OCI-LY1 (cell line): ENCODE measurements around the gene PDZD7.

Source experiments
- H2AFZ ChIP-seq: fragments of 200-600 bp; sonication (generic), shearing (Covaris generic); 2 replicates; pipeline ENCODE4 v1.6.0; 2014; ENCODE audit warnings: antibody characterized with exemption, mild to moderate bottlenecking, low read length
- H3F3A ChIP-seq: fragments of 200-600 bp; sonication (generic), shearing (Covaris generic); 2 replicates; pipeline ENCODE4 v1.6.0; 2014; ENCODE audit warnings: mild to moderate bottlenecking, antibody characterized with exemption, low read length, moderate library complexity; ENCODE audit not compliant: insufficient read depth
- H3K27ac ChIP-seq: fragments of 200-600 bp; sonication (generic); 2 replicates; pipeline ENCODE4 v1.5.1; 2014; ENCODE audit warnings: low read length, mixed run types, mild to moderate bottlenecking, low read depth; ENCODE audit not compliant: poor library complexity, severe bottlenecking
- H3K27me3 ChIP-seq: fragments of 200-600 bp; sonication (generic); 2 replicates; pipeline ENCODE4 v1.6.0; 2014; ENCODE audit warnings: antibody characterized with exemption, mild to moderate bottlenecking, low read length, moderate library complexity; ENCODE audit not compliant: insufficient read depth
- H3K36me3 ChIP-seq: fragments of 200-600 bp; sonication (generic); 2 replicates; pipeline ENCODE4 v1.6.1; 2014; ENCODE audit warnings: mild to moderate bottlenecking, antibody characterized with exemption, low read length, moderate library complexity, mixed read lengths; ENCODE audit not compliant: insufficient read depth
- H3K4me1 ChIP-seq: fragments of 200-600 bp; sonication (generic); 2 replicates; pipeline ENCODE4 v1.5.1; 2014; ENCODE audit warnings: mild to moderate bottlenecking, low read length, moderate library complexity; ENCODE audit not compliant: insufficient read depth, severe bottlenecking
- H3K4me2 ChIP-seq: fragments of 200-600 bp; sonication (generic), shearing (Covaris generic); 2 replicates; pipeline ENCODE4 v1.6.1; 2014; ENCODE audit warnings: low read length
- H3K4me3 ChIP-seq: fragments of 200-600 bp; sonication (generic); 2 replicates; pipeline ENCODE4 v1.5.1; 2014; ENCODE audit warnings: low read length, low read depth, mild to moderate bottlenecking, mixed read lengths; ENCODE audit not compliant: poor library complexity, severe bottlenecking
- H3K79me2 ChIP-seq: fragments of 200-600 bp; shearing (Covaris generic); 2 replicates; pipeline ENCODE4 v1.6.1; 2016; ENCODE audit warnings: mixed run types, low read length, mixed read lengths; ENCODE audit not compliant: insufficient read depth
- H3K9ac ChIP-seq: fragments of 200-600 bp; sonication (generic), shearing (Covaris generic); 2 replicates; pipeline ENCODE4 v1.6.1; 2014; ENCODE audit warnings: mild to moderate bottlenecking, low read length, mixed read lengths
- H3K9me2 ChIP-seq: fragments of 200-600 bp; sonication (generic), shearing (Covaris generic); 2 replicates; pipeline ENCODE4 v1.6.1; 2014; ENCODE audit warnings: low read depth, mild to moderate bottlenecking, low read length, mixed read lengths
- H3K9me3 ChIP-seq: fragments of 200-600 bp; shearing (Covaris generic); 2 replicates; pipeline ENCODE4 v1.6.1; 2014; ENCODE audit warnings: low read length, mixed read lengths
- H4K20me1 ChIP-seq: fragments of 200-600 bp; sonication (generic), shearing (Covaris generic); 2 replicates; pipeline ENCODE4 v1.6.0; 2016; ENCODE audit warnings: mild to moderate bottlenecking, low read length; ENCODE audit not compliant: insufficient read depth
- EZH2 ChIP-seq: fragments of 200-600 bp; sonication (generic), shearing (Covaris generic); IDR thresholded peaks from 2 replicates; pipeline ENCODE4 v1.8.0; 2017; ENCODE audit warnings: borderline replicate concordance, mixed run types, mild to moderate bottlenecking, antibody characterized with exemption, low read length, moderate library complexity, mixed read lengths
- TF ChIP-seq, protein P1 (sequence below): fragments of 200-600 bp; sonication (generic), shearing (Covaris generic); IDR thresholded peaks from 2 replicates; pipeline ENCODE4 v1.5.1; 2017; ENCODE audit warnings: mild to moderate bottlenecking, antibody characterized with exemption, low read length, moderate library complexity, mixed read lengths

The PDZD7 gene

DNA sequence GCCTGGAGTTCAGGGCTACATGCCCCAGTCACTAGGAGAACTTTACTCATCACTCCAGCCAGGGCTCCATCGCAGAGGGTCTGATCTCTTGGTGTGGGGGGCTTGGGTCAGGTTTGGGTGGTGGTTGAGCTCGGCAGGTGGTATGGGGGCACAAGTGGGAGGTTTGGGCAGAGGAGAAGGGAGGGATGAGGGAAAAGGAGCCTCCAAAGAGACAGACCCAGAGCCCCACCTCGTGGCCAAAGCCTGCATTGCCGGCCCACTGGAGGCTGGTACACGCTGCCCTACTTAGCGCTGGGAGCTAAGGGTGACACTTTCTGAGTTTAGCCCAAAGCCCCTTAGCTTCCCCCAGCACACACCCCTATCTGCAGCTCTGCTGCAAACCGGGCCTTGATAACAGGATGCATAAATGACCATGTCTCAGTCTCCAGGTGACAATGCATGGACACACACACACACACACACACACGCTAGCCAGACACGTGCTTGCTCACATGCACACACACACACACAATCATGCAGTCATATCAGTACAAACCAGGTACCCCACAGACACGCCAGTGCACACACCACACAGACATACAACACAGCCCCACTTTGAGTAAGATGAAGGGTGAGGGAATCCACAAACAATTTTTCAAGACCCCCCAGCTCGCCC is 16.6 kb downstream of the PDZD7 start:
- H3K36me3 ChIP-seq: no peaks in the 10 kb centered on the region
- no peaks in the 10 kb centered on the region for H3K4me1 ChIP-seq
- H3K79me2 ChIP-seq: no peaks in the 10 kb centered on the region
- H3K9me3 ChIP-seq: no peaks in the 10 kb centered on the region
- H3K4me2 ChIP-seq: no peak overlapping the region
- no peaks in the 10 kb centered on the region for H3K27me3 ChIP-seq
- no peak overlapping the region for H2AFZ ChIP-seq
- no peaks in the 10 kb centered on the region for H4K20me1 ChIP-seq
- no peak overlapping the region for H3K4me3 ChIP-seq
- no peak overlapping the region for H3K27ac ChIP-seq
- H3K9me2 ChIP-seq: no peaks in the 10 kb centered on the region
- no peak for TF ChIP-seq EZH2
- TF ChIP-seq, protein P1, sequence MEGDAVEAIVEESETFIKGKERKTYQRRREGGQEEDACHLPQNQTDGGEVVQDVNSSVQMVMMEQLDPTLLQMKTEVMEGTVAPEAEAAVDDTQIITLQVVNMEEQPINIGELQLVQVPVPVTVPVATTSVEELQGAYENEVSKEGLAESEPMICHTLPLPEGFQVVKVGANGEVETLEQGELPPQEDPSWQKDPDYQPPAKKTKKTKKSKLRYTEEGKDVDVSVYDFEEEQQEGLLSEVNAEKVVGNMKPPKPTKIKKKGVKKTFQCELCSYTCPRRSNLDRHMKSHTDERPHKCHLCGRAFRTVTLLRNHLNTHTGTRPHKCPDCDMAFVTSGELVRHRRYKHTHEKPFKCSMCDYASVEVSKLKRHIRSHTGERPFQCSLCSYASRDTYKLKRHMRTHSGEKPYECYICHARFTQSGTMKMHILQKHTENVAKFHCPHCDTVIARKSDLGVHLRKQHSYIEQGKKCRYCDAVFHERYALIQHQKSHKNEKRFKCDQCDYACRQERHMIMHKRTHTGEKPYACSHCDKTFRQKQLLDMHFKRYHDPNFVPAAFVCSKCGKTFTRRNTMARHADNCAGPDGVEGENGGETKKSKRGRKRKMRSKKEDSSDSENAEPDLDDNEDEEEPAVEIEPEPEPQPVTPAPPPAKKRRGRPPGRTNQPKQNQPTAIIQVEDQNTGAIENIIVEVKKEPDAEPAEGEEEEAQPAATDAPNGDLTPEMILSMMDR: peak; percentile 56
- H3K9ac ChIP-seq: no peak overlapping the region
- H3F3A ChIP-seq: no peaks in the 10 kb centered on the region

DNA sequence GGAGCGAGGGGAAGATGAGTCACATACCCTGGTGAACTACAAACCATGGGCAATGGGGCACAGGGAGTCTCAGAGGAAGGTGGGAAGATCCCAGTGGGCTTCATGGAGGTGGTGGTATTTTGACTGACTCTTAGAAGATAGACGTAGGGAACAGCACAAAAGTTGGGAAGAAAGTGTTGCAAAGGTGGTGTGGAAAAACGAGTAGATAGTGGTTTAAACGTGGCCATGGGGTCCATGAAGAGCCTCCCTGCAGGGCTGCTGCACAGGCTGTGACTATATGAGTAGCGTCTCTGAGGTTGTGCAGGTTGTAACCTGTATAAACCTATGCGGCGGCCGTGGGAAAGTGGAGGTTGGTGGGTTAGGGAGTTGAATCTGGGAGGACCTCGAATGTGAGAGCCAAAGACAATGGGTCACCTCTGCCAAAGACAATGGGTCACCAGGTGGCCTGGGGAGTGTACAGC is 17.5 kb downstream of the PDZD7 start:
- Histone ChIP-seq H4K20me1 (no peaks in the 10 kb centered on the region), H3K36me3 (no peaks in the 10 kb centered on the region), H3K79me2 (no peaks in the 10 kb centered on the region), H3F3A (no peaks in the 10 kb centered on the region), H3K4me3 (no peak overlapping the region), H2AFZ (no peak overlapping the region), H3K9me3 (no peaks in the 10 kb centered on the region), H3K9ac (no peak overlapping the region), H3K4me2 (no peak overlapping the region), H3K27ac (no peak overlapping the region), H3K27me3 (no peaks in the 10 kb centered on the region), H3K9me2 (no peaks in the 10 kb centered on the region), H3K4me1 (no peaks in the 10 kb centered on the region)
- TF ChIP-seq, protein P1: no peak
- TF ChIP-seq EZH2: no peak

DNA sequence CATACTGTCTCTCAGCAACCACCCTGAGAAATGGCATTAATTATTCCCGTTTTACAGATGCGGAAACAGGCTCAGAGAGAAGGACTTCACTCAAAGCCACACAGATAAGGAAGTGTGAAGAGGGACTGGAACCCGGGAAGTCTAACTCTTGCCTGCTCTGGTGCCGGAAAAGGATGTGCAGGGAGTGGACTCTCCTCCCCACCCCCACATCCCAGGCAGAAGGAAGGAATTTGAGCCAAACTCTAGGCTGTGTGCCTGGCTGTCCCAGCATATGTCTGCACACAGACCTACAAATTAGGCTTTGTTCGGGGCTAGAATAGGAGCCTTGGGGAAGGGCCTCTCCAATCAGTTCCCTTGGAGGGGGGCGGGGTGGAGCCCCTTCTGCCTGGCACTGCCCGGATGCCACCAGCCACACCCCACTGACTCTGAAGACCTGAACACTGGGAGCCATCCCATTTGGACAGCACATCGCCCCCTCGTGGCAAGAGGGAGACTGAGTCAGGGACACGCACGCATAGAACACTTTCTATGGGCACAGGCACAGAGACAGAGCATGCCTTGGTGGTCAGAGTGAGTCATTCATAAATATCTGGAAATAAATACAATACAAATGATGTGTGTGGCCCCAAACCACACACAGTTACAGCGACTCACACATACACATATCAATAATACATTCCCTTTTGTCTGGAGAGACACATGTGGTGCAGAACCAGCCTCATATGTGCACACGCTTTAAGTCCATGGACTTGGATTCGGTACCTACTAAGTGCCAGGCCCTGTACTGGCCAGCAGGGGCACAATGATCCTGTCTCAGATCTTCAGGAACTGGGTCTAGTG is 18.2 kb downstream of the PDZD7 start:
- Histone ChIP-seq H4K20me1 (no peaks in the 10 kb centered on the region), H3K27me3 (no peaks in the 10 kb centered on the region), H3K36me3 (no peaks in the 10 kb centered on the region), H3K27ac (no peak overlapping the region), H3K4me1 (no peaks in the 10 kb centered on the region), H3F3A (no peaks in the 10 kb centered on the region), H3K4me3 (no peak overlapping the region), H2AFZ (no peak overlapping the region), H3K9ac (no peak overlapping the region), H3K4me2 (no peak overlapping the region), H3K9me2 (no peaks in the 10 kb centered on the region), H3K9me3 (no peaks in the 10 kb centered on the region), H3K79me2 (no peaks in the 10 kb centered on the region)
- TF ChIP-seq, protein P1: peak; percentile 86
- no peak for TF ChIP-seq EZH2
